Measurements from ENCODE around the gene RASL11B.

Gene RASL11B

DNA sequence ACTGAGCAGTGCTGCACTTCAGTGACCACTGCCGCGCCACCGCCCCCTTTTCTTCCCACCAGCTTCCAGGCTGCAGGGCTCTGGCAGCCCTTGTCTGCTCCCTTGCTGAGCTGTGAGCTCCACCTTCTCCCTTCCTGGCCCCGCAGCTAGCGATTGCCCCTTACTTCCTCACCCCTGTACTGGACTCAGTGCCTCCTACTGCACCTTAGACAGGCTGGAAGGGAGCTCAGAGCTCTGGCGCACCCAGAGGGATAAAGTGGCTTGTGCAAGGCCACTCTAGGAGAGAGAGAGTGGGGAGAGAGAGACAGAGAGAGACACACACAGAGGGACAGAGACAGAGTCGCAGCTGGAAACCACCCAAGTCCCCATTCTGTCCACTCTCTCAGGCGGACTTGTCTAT, 6.0 kb downstream of the RASL11B start:
- Histone ChIP-seq H4K91ac (ENCODE audit: low read length) (no peak overlapping the region), H3K9me3 (ENCODE audit: control insufficient read depth, low read length) (no peaks in the 10 kb centered on the region), H3K27ac (ENCODE audit: low read length, poor library complexity, severe bottlenecking) (no peak overlapping the region), H2AFZ (ENCODE audit: low read depth, low read length) (no peak overlapping the region), H3K23ac (ENCODE audit: low read length in 2 of 2) (no peak overlapping the region), H2BK5ac (ENCODE audit: low read depth, low read length, poor library complexity, severe bottlenecking) (no peak overlapping the region), H3K4me3 (ENCODE audit: insufficient read depth in 1 of 2, low read depth in 1 of 2, low read length in 2 of 2) (no peak overlapping the region), H3K36me3 (ENCODE audit: control insufficient read depth in 1 of 2, insufficient read depth in 2 of 2, low read depth in 1 of 2, low read length in 2 of 2) (peaks cover 5 to 46% of the 10 kb centered on the region in 2 experiments), H2BK120ac (ENCODE audit: low read depth, low read length) (no peak overlapping the region), H3K27me3 (ENCODE audit: control insufficient read depth in 1 of 2, insufficient read depth in 1 of 2, low read length in 2 of 2) (peaks cover 0 to 5% of the 10 kb centered on the region in 2 experiments), H3K4me2 (ENCODE audit: low read length, poor library complexity, severe bottlenecking) (no peak overlapping the region), H2BK12ac (ENCODE audit: low read length in 2 of 2) (no peak overlapping the region), H3K4ac (ENCODE audit: low read depth in 1 of 2, low read length in 2 of 2) (no peak overlapping the region), H3K18ac (ENCODE audit: low read depth in 1 of 2, low read length in 2 of 2) (no peak overlapping the region), H3K79me1 (replicated peaks; ENCODE audit: low read length, poor library complexity, severe bottlenecking) (no peaks in the 10 kb centered on the region), H3K9ac (ENCODE audit: low read length) (no peak overlapping the region), H4K8ac (ENCODE audit: low read length) (no peak overlapping the region), H2AK5ac (ENCODE audit: low read length, severe bottlenecking) (no peak overlapping the region), H3K14ac (ENCODE audit: low read length in 2 of 2) (no peak overlapping the region), H3K4me1 (ENCODE audit: control insufficient read depth, insufficient read depth, low read depth, low read length) (peaks cover 4% of the 10 kb centered on the region), H2BK15ac (ENCODE audit: low read depth, poor library complexity, severe bottlenecking) (no peak overlapping the region)
- no peak for DNase-seq
- WGBS: 87% methylated on average over 4 of the region's 8 CpGs

GRCh38 chr4:52869196-52869595, 7.1 kb downstream of the RASL11B start:
- Histone ChIP-seq H3K23ac (ENCODE audit: low read length in 2 of 2) (no peak overlapping the region), H4K8ac (ENCODE audit: low read length) (no peak overlapping the region)

GRCh38 chr4:52869656-52870055, 7.5 kb downstream of the RASL11B start:
- H4K91ac ChIP-seq (ENCODE audit: low read length): no peak overlapping the region
- H3K27me3 ChIP-seq (ENCODE audit: control insufficient read depth in 1 of 2, insufficient read depth in 1 of 2, low read length in 2 of 2): no peaks in the 10 kb centered on the region
- H3K79me1 ChIP-seq (replicated peaks; ENCODE audit: low read length, poor library complexity, severe bottlenecking): no peaks in the 10 kb centered on the region
- H2BK15ac ChIP-seq (ENCODE audit: low read depth, poor library complexity, severe bottlenecking): no peak overlapping the region
- H3K36me3 ChIP-seq (ENCODE audit: control insufficient read depth in 1 of 2, insufficient read depth in 2 of 2, low read depth in 1 of 2, low read length in 2 of 2): peaks cover 5 to 59% of the 10 kb centered on the region in 2 experiments
- H3K14ac ChIP-seq (ENCODE audit: low read length in 2 of 2): no peak overlapping the region
- H3K18ac ChIP-seq (ENCODE audit: low read depth in 1 of 2, low read length in 2 of 2): no peak overlapping the region
- no peak overlapping the region for H3K23ac ChIP-seq (ENCODE audit: low read length in 2 of 2)
- H3K9ac ChIP-seq (ENCODE audit: low read length): peak overlapping the region; percentile 51
- no CpG with 5 or more reads among the region's 1 CpG for WGBS
- H3K9me3 ChIP-seq (ENCODE audit: control insufficient read depth, low read length): no peaks in the 10 kb centered on the region
- H3K4me1 ChIP-seq (ENCODE audit: control insufficient read depth, insufficient read depth, low read depth, low read length): peaks cover 4% of the 10 kb centered on the region
- no peak overlapping the region for H2BK5ac ChIP-seq (ENCODE audit: low read depth, low read length, poor library complexity, severe bottlenecking)
- no peak overlapping the region for H2BK12ac ChIP-seq (ENCODE audit: low read length in 2 of 2)
- H3K4me3 ChIP-seq (ENCODE audit: insufficient read depth in 1 of 2, low read depth in 1 of 2, low read length in 2 of 2): peak overlapping the region in 1 of 2 experiments; percentile 48
- H2AK5ac ChIP-seq (ENCODE audit: low read length, severe bottlenecking): no peak overlapping the region
- no peak overlapping the region for H3K4me2 ChIP-seq (ENCODE audit: low read length, poor library complexity, severe bottlenecking)
- no peak for DNase-seq
- no peak overlapping the region for H2BK120ac ChIP-seq (ENCODE audit: low read depth, low read length)
- no peak overlapping the region for H3K27ac ChIP-seq (ENCODE audit: low read length, poor library complexity, severe bottlenecking)
- no peak overlapping the region for H3K4ac ChIP-seq (ENCODE audit: low read depth in 1 of 2, low read length in 2 of 2)
- no peak overlapping the region for H4K8ac ChIP-seq (ENCODE audit: low read length)
- H2AFZ ChIP-seq (ENCODE audit: low read depth, low read length): no peak overlapping the region

More at GRCh38 chr4:52869196-52869595, 7.1 kb downstream of the RASL11B start:
- Histone ChIP-seq H3K36me3 (ENCODE audit: control insufficient read depth in 1 of 2, insufficient read depth in 2 of 2, low read depth in 1 of 2, low read length in 2 of 2) (peaks cover 5 to 54% of the 10 kb centered on the region in 2 experiments), H2AK5ac (ENCODE audit: low read length, severe bottlenecking) (no peak overlapping the region), H2BK120ac (ENCODE audit: low read depth, low read length) (no peak overlapping the region), H2BK15ac (ENCODE audit: low read depth, poor library complexity, severe bottlenecking) (no peak overlapping the region), H2BK12ac (ENCODE audit: low read length in 2 of 2) (no peak overlapping the region), H3K4me2 (ENCODE audit: low read length, poor library complexity, severe bottlenecking) (no peak overlapping the region), H4K91ac (ENCODE audit: low read length) (no peak overlapping the region), H2BK5ac (ENCODE audit: low read depth, low read length, poor library complexity, severe bottlenecking) (no peak overlapping the region), H3K27me3 (ENCODE audit: control insufficient read depth in 1 of 2, insufficient read depth in 1 of 2, low read length in 2 of 2) (no peaks in the 10 kb centered on the region), H3K79me1 (replicated peaks; ENCODE audit: low read length, poor library complexity, severe bottlenecking) (no peaks in the 10 kb centered on the region), H3K14ac (ENCODE audit: low read length in 2 of 2) (peak overlapping the region in 1 of 2 experiments; percentile 46), H2AFZ (ENCODE audit: low read depth, low read length) (no peak overlapping the region), H3K4me1 (ENCODE audit: control insufficient read depth, insufficient read depth, low read depth, low read length) (peaks cover 4% of the 10 kb centered on the region), H3K9me3 (ENCODE audit: control insufficient read depth, low read length) (no peaks in the 10 kb centered on the region), H3K27ac (ENCODE audit: low read length, poor library complexity, severe bottlenecking) (no peak overlapping the region), H3K4me3 (ENCODE audit: insufficient read depth in 1 of 2, low read depth in 1 of 2, low read length in 2 of 2) (peak overlapping the region in 1 of 2 experiments; percentile 48), H3K18ac (ENCODE audit: low read depth in 1 of 2, low read length in 2 of 2) (no peak overlapping the region), H3K9ac (ENCODE audit: low read length) (peak overlapping the region; percentile 51), H3K4ac (ENCODE audit: low read depth in 1 of 2, low read length in 2 of 2) (no peak overlapping the region)
- WGBS: 70% methylated on average over 12 of the region's 12 CpGs
- DNase-seq: no peak

DNA sequence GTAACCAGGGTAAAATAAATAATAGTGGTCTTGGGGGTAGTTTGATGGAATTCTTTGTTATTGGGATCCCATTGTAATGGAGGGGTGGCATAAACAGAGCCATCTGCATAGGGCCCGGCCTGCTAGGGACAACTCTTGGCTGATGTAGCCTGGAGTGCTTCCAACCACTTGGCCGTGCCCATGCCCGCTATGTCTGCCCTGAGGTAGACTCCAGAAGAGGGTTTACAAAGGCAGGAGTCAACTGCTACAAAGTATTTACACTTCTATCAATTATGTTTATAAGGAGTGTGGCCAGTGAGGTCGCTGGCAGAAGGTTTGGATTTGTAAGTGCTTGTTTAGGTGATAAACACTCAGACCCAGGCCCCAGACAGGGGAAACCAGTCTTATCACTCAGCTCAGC, 8.1 kb downstream of the RASL11B start:
- no peak overlapping the region for H2BK120ac ChIP-seq (ENCODE audit: low read depth, low read length)
- H3K18ac ChIP-seq (ENCODE audit: low read depth in 1 of 2, low read length in 2 of 2): no peak overlapping the region

More for the DNA sequence above, 8.1 kb downstream of the RASL11B start:
- Histone ChIP-seq H3K14ac (ENCODE audit: low read length in 2 of 2) (no peak overlapping the region), H3K4ac (ENCODE audit: low read depth in 1 of 2, low read length in 2 of 2) (no peak overlapping the region), H2BK5ac (ENCODE audit: low read depth, low read length, poor library complexity, severe bottlenecking) (no peak overlapping the region), H4K91ac (ENCODE audit: low read length) (no peak overlapping the region), H3K9me3 (ENCODE audit: control insufficient read depth, low read length) (no peaks in the 10 kb centered on the region), H2BK15ac (ENCODE audit: low read depth, poor library complexity, severe bottlenecking) (no peak overlapping the region), H3K23ac (ENCODE audit: low read length in 2 of 2) (no peak overlapping the region), H4K8ac (ENCODE audit: low read length) (no peak overlapping the region), H2AK5ac (ENCODE audit: low read length, severe bottlenecking) (no peak overlapping the region), H3K4me1 (ENCODE audit: control insufficient read depth, insufficient read depth, low read depth, low read length) (peaks cover 4% of the 10 kb centered on the region), H3K36me3 (ENCODE audit: control insufficient read depth in 1 of 2, insufficient read depth in 2 of 2, low read depth in 1 of 2, low read length in 2 of 2) (peaks cover 5 to 63% of the 10 kb centered on the region in 2 experiments), H3K4me3 (ENCODE audit: insufficient read depth in 1 of 2, low read depth in 1 of 2, low read length in 2 of 2) (no peak overlapping the region), H2BK12ac (ENCODE audit: low read length in 2 of 2) (no peak overlapping the region), H3K27ac (ENCODE audit: low read length, poor library complexity, severe bottlenecking) (no peak overlapping the region), H3K9ac (ENCODE audit: low read length) (no peak overlapping the region), H3K27me3 (ENCODE audit: control insufficient read depth in 1 of 2, insufficient read depth in 1 of 2, low read length in 2 of 2) (no peaks in the 10 kb centered on the region), H2AFZ (ENCODE audit: low read depth, low read length) (no peak overlapping the region), H3K4me2 (ENCODE audit: low read length, poor library complexity, severe bottlenecking) (no peak overlapping the region), H3K79me1 (replicated peaks; ENCODE audit: low read length, poor library complexity, severe bottlenecking) (no peaks in the 10 kb centered on the region)
- WGBS: 84% methylated on average over 4 of the region's 4 CpGs
- DNase-seq: no peak
